ENCODE data around the gene SIGLEC12. TPM values are rescaled to one million over a fixed set of nuclear protein-coding genes. Genes with fewer than 3 reads are reported as not detected.

SIGLEC12 gene
- total RNA-seq, 1 experiment from 2014 or later = not detected

DNA sequence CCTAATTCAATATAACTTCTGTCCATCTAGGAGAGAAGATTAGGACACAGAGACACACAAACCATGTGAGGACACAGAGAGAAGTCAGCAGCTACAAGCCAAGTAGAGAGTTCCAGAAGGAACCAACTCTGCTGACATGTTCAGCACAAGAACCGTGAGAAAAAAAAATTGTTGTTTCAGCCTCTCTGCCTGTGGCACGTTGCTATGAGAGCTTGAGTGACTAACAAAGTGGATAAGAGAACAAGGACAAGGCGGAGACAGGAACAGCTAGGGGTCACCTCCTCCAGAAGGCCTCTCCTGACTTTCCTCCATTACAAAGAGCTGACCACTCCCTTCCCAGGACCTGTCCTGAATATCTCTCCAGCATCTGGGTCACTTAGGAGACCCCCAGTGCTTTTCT lies 5.6 kb upstream of the SIGLEC12 start:
- TF ChIP-seq, protein P1, sequence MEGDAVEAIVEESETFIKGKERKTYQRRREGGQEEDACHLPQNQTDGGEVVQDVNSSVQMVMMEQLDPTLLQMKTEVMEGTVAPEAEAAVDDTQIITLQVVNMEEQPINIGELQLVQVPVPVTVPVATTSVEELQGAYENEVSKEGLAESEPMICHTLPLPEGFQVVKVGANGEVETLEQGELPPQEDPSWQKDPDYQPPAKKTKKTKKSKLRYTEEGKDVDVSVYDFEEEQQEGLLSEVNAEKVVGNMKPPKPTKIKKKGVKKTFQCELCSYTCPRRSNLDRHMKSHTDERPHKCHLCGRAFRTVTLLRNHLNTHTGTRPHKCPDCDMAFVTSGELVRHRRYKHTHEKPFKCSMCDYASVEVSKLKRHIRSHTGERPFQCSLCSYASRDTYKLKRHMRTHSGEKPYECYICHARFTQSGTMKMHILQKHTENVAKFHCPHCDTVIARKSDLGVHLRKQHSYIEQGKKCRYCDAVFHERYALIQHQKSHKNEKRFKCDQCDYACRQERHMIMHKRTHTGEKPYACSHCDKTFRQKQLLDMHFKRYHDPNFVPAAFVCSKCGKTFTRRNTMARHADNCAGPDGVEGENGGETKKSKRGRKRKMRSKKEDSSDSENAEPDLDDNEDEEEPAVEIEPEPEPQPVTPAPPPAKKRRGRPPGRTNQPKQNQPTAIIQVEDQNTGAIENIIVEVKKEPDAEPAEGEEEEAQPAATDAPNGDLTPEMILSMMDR (conservative IDR thresholded peaks at IDR 0.05; ENCODE audit: low read depth, low read length) = no peak
- TF ChIP-seq EZH2 (IDR thresholded peaks at IDR 0.05; ENCODE audit: borderline replicate concordance, low read depth, low read length, poor library complexity, severe bottlenecking) = no peak
- Histone ChIP-seq H3K9me3 (ENCODE audit: low read depth, low read length, poor library complexity, severe bottlenecking) (no peaks in the 10 kb centered on the region), H3K36me3 (ENCODE audit: insufficient read depth, low read length, poor library complexity, severe bottlenecking) (no peaks in the 10 kb centered on the region), H3K4me1 (ENCODE audit: insufficient read depth, low read length, poor library complexity, severe bottlenecking) (no peaks in the 10 kb centered on the region), H3K4me3 (ENCODE audit: low read depth, low read length, poor library complexity, severe bottlenecking) (no peak overlapping the region), H3K27ac (ENCODE audit: low read depth, low read length, poor library complexity, severe bottlenecking) (no peak overlapping the region), H3K27me3 (replicated peaks; ENCODE audit: insufficient read depth, low read depth, low read length, poor library complexity) (peaks cover 68% of the 10 kb centered on the region)
- BruUV-seq (replicated peaks) = no TSS peak
- DNase-seq (ENCODE audit: low spot score) = no peak
- ChIA-PET POLR2A (ENCODE audit: low non-redundant PET) (no interaction called here), CTCF (no interaction called here)
- intact Hi-C loops (cut with micrococcal nuclease; ENCODE audit: unreplicated experiment) = no loop called here

DNA sequence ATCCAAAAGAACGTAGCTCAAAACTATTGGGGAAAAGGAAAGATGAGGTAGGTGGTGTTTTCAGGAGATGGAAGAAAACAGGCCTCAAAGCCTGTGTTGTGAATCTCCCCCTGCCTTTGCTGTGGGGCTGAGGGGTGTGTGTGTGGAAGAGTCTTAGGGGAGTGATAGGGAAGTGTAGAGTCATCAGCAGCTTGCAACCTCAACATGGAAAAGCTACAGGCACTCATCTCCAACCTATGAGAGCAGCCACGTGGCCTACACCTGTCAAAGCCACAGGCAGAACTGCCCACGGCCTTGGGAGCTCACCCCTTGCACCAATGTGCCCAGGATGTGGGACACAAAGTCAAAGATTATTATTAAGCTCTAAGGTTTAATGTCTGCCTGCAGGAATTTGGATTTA lies 4.3 kb upstream of the SIGLEC12 start:
- CTCF ChIA-PET = no interaction called here
- DNase-seq (ENCODE audit: low spot score) = no peak

DNA sequence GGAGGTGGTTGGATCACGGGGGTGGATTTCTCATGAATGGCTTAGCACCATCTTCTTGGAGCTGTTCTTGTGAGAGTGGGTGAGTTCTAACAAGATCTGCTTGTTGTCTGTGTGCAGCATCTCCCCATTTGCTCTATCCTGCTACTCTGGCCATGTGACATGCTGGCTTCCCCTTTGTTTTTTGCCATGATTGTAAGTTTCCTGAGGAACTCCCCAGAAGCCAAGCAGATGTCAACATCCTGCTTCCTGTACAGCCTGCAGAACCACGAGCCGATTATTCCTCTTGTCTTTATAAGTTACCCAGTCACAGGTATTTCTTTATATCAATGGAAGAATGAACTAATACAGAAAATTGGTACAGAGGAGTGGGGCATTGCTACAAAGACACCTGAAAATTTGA lies 2.3 kb upstream of the SIGLEC12 start:
- ChIA-PET POLR2A (ENCODE audit: low non-redundant PET) (no interaction called here), CTCF (no interaction called here)
- Histone ChIP-seq H3K4me1 (ENCODE audit: insufficient read depth, low read length, poor library complexity, severe bottlenecking) (no peaks in the 10 kb centered on the region), H3K4me3 (ENCODE audit: low read depth, low read length, poor library complexity, severe bottlenecking) (no peak overlapping the region), H3K36me3 (ENCODE audit: insufficient read depth, low read length, poor library complexity, severe bottlenecking) (no peaks in the 10 kb centered on the region), H3K9me3 (ENCODE audit: low read depth, low read length, poor library complexity, severe bottlenecking) (no peaks in the 10 kb centered on the region), H3K27me3 (replicated peaks; ENCODE audit: insufficient read depth, low read depth, low read length, poor library complexity) (peaks cover 38% of the 10 kb centered on the region), H3K27ac (ENCODE audit: low read depth, low read length, poor library complexity, severe bottlenecking) (no peak overlapping the region)
- TF ChIP-seq EZH2 (IDR thresholded peaks at IDR 0.05; ENCODE audit: borderline replicate concordance, low read depth, low read length, poor library complexity, severe bottlenecking) = no peak
- TF ChIP-seq, protein P1 (conservative IDR thresholded peaks at IDR 0.05; ENCODE audit: low read depth, low read length) = no peak
- no peak for DNase-seq (ENCODE audit: low spot score)
- intact Hi-C loops (cut with micrococcal nuclease; ENCODE audit: unreplicated experiment) = no loop called here
- no TSS peak for BruUV-seq (replicated peaks)

More for the DNA sequence above, 4.3 kb upstream of the SIGLEC12 start:
- Histone ChIP-seq H3K4me3 (ENCODE audit: low read depth, low read length, poor library complexity, severe bottlenecking) (no peak overlapping the region), H3K36me3 (ENCODE audit: insufficient read depth, low read length, poor library complexity, severe bottlenecking) (no peaks in the 10 kb centered on the region), H3K9me3 (ENCODE audit: low read depth, low read length, poor library complexity, severe bottlenecking) (no peaks in the 10 kb centered on the region), H3K27me3 (replicated peaks; ENCODE audit: insufficient read depth, low read depth, low read length, poor library complexity) (peaks cover 57% of the 10 kb centered on the region), H3K27ac (ENCODE audit: low read depth, low read length, poor library complexity, severe bottlenecking) (no peak overlapping the region), H3K4me1 (ENCODE audit: insufficient read depth, low read length, poor library complexity, severe bottlenecking) (no peaks in the 10 kb centered on the region)
- TF ChIP-seq, protein P1 (conservative IDR thresholded peaks at IDR 0.05; ENCODE audit: low read depth, low read length) = no peak
- no peak for TF ChIP-seq EZH2 (IDR thresholded peaks at IDR 0.05; ENCODE audit: borderline replicate concordance, low read depth, low read length, poor library complexity, severe bottlenecking)
- POLR2A ChIA-PET (ENCODE audit: low non-redundant PET) = no interaction called here
- intact Hi-C loops (cut with micrococcal nuclease; ENCODE audit: unreplicated experiment) = no loop called here
- no TSS peak for BruUV-seq (replicated peaks)
